Activated CD8-positive, alpha-beta memory T cell treated with anti-CD3 and anti-CD28 coated beads for 36 hours (primary cell): ENCODE results near the gene GOLGA6C. TPM values are rescaled to one million over a fixed set of nuclear protein-coding genes. Genes with fewer than 3 reads are reported as not detected.
"Not testable (repeated sequence)": the region's sequence is repeated elsewhere in the genome, so short reads cannot be mapped to it uniquely, and the experiment has no call there.

Source experiments
- CTCF ChIA-PET: fragments of 350-600 bp; sonication (Branson Sonifier 250); formaldehyde crosslinking; loops from one replicate; lab custom pipeline; 2021; ENCODE audit warnings: antibody characterized with exemption; lab: Charles Lee
- POLR2A ChIA-PET: fragments of 350-600 bp; sonication (Branson Sonifier 250); formaldehyde crosslinking; loops from one replicate; lab custom pipeline; 2021; ENCODE audit warnings: antibody characterized with exemption; lab: Charles Lee
- total RNA-seq, 2 experiments: library from RNA; stranded (reverse); gene quantifications; one replicate each; pipeline ENCODE4 v1.2.3, GENCODE V29; 2021

GOLGA6C gene, protein sequence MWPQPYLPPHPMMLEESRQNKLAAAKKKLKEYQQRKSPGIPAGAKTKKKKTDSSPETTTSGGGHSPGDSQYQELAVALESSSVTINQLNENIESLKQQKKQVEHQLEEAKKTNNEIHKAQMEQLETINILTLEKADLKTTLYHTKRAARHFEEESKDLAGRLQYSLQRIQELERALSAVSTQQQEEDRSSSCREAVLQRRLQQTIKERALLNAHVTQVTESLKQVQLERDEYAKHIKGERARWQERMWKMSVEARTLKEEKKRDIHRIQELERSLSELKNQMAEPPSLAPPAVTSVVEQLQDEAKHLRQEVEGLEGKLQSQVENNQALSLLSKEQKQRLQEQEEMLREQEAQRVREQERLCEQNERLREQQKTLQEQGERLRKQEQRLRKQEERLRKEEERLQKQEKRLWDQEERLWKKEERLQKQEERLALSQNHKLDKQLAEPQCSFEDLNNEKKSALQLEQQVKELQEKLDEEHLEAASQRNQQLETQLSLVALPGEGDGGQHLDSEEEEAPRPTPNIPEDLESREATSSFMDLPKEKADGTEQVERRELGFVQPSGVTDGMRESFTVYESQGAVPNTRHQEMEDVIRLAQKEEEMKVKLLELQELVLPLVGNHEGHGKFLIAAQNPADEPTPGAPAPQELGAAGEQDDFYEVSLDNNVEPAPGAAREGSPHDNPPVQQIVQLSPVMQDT
- total RNA-seq: not detected

DNA sequence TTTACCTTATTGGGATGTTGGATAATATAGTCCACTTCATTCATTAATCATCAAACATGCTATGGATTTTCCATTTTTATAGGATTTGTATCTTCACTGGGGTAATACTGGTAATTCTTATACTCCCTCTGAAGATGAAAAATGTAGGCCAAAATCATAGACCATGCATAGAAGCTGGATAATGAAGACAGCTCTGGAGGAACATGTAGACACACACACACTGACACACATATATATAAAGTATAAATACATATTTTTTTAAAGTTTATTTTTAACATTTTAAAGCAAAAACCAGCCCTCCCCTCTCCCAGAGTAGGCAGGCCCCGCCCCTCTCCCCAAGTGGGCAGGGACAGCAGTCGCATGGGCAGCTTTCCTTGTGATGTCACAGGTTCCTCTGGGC, at the start of gene GOLGA6C:
GOLGA6C (plus strand) TSS at position 301 of the 400 bp plus-strand sequence. CDS start 265 bp downstream, outside the sequence.
- CTCF ChIA-PET, POLR2A ChIA-PET: not testable (repeated sequence)

DNA sequence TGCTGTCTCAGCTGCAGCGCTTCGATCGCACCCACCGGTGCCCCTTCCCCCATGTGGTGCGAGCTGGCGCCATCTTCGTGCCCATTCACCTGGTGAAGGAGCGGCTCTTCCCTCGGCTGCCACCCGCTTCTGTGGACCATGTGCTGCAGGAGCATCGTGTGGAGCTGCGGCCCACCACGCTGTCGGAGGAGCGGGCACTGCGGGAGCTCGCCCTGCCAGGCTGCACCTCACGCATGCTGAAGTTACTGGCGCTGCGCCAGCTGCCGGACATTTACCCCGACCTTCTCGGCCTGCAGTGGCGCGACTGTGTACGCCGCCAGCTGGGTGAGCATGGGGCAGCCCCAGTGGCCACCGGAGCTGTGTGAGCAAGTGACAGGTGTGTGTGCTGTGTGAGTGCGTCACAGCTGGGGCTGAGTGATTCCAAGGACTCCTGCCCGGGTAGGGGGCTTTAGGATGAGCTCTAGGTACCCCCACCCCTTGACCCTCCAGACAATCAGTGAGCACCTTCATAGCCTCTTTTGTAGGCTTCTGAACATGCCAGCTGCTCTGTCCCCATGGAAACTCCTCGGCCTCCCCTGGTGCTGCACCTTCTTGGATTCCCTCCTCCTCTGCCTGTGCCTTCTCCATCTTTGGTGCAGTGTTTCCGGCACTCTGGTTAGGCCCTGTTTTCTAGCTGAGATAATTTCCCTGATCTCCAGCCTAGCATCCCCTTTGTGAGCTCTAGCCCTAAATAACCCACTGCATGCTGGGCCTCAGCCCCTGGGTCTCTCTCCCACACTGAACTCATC, 49.4 kb upstream of the GOLGA6C start:
- CTCF ChIA-PET: interaction anchor here (1.0 to 2.1 kb wide), 4 partner anchors 166 to 258 kb away, joined by 3 to 10 read pairs (median 3); no protein-coding TSS in a partner anchor
- POLR2A ChIA-PET: no interaction called here

DNA sequence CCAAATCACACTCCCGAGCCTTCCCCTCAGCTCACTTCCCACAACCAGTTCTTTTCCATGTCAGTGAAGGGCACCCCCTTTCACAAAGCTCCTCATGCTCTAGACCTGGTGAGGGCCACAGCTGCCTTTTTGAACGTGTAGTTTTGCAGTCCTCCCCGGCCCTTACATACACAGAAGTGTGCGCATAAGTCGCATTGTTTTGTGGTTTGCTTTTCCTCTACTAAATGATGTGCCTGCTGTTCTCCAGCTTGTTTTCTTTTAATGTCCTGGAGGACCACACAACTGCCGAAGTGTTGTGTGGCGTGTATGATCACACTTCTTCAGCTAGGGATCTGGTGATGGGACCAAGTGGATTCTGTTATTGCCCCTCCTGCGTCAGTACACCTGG, 48.9 kb upstream of the GOLGA6C start:
- POLR2A ChIA-PET: interaction anchor here (0.6 kb wide), 1 partner anchor 318 kb away, joined by 3 read pairs; no protein-coding TSS in a partner anchor
- CTCF ChIA-PET: interaction anchor here (1.0 to 2.1 kb wide), 2 partner anchors 166 to 259 kb away, joined by 3 to 10 read pairs; no protein-coding TSS in a partner anchor

DNA sequence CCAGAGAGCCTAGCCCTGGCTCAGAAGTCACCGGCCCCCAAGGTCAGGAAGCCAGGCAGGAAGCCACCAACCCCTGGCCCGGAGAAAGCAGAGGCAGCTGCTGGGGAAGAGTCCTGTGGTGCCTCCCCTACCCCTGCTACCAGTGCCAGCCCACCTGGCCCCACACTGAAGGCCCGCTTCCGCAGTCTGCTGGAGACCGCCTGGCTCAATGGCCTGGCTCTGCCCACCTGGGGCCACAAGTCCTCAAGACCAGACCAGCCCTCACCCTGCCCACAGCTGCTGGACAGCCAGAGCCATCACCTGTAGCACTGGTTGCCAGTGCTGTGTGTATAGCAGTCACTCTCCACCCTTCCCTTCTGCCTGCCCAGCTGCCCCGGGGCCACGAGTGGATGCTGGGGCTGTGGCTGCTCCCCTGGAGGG, 47.3 kb upstream of the GOLGA6C start:
- ChIA-PET CTCF (no interaction called here), POLR2A (no interaction called here)

DNA sequence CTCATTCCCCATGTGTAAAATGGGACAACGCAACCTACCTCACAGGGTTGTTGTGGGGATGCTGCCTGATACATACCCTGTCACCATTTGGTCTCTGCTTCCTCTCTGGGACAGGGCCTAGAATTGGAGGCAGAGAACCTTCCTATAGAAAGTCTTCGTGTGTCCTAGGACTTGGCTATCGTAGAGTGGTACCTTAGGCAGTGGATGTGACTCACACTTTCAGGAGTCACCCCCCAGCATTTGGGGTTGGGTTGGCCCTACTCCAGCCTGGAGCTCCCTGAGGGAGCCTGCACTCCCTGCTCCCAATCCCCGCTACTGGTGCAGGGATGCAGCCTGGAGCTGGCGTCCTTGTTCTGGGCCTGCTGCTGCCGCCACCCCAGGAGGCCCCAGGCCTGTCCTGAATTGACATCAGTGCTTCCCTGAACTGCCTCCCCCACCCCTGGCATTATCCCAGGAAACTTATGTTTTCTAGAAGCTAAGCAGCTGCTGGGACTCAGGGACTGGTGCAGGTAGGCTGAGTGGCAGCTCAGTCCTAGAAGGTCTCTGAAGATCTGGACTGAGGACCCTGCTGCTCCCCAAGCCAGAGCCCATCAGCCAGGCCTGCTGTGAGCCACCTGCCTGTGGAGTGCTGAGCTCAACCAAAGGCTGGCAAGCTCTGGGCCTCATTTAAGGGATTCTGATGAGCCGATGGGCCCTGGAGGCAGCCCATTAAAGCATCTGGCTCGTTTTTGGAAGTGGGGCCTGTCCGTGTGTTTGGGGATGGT, 46.5 kb upstream of the GOLGA6C start:
- ChIA-PET CTCF (no interaction called here), POLR2A (no interaction called here)

DNA sequence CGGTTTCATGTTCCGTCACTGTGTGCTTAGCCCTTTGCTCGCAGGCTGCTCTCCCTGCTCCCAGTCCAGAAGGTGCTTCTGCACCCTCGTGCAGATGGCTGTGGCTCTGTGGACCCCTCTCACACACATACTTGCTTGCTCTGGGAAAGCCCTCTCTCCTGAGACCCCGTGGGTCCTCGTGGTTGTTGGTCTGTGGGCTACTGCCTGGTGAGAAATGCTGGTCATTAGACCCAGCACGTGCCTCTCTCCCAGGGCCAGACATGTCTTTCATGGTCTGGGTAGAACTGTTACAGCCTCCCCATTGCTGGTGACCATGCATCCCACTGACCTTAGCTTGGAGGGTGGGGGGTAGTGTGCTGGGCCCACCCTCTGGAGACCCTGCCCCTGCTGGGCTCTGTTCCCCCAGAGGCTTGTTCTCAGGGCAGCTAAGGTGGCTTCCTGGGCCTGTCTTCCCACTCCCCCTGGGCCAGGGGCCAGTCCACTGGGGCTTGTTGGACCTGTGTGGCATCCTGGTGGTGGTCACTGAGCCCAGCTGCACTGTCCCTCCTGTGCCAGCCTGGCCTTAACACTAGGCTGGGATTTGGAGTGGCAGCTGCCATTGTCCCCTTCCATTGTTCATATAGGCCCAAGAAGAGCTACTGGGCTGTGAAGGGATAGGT, 45.8 kb upstream of the GOLGA6C start:
- POLR2A ChIA-PET: interaction anchor here (0.7 kb wide), 1 partner anchor 253 kb away, joined by 3 read pairs; no protein-coding TSS in a partner anchor
- CTCF ChIA-PET: no interaction called here

DNA sequence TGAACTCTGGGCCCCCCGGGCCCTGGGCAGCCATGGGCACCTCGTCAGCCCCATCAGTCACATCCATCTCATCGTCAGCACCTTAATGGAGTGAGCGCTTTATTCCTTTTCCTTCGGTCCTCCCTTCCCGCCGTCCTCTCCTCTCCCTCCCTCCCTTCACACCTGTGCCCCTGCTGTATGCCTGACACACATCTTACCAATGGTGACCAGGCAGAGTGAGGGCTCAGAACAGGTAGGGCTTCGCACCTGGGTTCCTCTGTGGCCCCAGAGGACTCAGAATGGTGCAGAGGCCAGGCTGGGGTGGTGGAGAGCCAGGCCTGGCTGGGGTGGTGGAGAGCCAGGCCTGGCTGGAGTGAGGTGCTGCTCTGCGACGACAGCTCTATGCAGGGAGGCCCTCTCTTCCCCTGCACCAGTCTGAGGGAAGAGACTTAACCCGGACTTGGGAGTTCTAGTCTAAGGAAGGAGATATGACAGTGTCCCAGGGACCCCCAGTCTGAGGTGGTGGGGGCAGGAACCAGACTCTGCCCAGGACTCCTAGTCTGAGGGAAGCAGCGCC, 44.8 kb upstream of the GOLGA6C start:
- ChIA-PET POLR2A (no interaction called here), CTCF (no interaction called here)

DNA sequence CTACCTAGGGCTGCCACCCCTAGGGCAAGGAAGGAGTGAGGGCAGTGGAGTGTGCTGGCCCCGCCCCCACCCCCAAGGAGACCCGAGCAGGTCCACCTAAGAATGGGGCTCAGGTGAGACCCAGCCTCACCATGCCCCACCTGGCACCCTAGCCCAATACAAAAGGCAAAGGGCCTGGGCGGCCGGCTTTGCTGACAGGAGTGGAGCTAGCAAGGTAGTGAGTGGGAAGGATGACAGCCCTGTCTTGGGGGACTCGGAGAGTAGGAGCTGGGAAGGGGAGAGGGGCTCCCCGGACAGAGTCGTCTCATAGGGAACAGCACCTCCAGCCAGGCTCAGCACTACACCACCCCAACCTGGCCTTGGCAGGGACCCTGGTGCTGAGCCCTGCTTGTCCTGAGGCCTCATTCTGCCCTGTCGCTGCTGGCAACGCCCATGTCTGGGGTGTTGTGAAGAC, 44.3 kb upstream of the GOLGA6C start:
- ChIA-PET CTCF (no interaction called here), POLR2A (no interaction called here)

DNA sequence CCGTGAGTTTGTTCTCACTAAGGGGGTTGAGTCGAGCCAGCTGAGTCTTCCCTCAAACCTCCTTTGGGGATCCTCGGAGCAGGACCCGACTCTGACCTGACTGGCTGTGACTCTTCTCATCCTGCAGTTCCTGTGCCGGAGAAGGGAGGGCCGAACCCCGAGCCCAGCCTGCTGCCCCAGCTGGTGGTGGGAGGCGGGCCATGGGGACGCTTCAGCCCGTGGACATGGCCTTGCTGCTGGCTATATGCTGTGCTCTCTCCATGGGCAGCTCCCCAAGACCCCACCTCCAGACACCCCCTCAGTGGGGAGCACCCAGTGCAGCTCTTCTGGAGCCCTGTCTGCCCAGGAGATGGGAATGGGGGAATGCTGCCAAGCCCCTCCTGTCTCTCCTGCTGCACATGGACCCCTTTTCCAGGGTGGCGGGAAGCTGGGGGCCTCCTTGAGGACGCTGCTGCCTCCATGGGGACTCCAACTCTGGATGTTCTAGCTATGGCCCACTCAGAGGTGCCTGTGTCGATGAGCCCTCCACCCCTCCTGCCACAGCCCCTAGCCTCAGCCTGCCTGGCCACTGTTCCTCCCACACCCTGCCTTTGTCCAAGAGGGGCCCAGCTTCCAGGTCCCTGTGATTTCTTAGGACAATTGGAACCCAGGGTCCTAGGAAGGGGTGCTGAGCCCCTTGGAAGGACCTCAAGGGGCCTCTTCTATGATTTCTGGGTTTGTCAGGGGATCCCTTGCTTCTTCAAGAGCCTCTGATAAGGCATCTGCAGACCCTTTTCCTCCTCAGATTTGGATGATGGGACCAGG, 43.6 kb upstream of the GOLGA6C start:
- CTCF ChIA-PET: no interaction called here
- POLR2A ChIA-PET: no interaction called here

DNA sequence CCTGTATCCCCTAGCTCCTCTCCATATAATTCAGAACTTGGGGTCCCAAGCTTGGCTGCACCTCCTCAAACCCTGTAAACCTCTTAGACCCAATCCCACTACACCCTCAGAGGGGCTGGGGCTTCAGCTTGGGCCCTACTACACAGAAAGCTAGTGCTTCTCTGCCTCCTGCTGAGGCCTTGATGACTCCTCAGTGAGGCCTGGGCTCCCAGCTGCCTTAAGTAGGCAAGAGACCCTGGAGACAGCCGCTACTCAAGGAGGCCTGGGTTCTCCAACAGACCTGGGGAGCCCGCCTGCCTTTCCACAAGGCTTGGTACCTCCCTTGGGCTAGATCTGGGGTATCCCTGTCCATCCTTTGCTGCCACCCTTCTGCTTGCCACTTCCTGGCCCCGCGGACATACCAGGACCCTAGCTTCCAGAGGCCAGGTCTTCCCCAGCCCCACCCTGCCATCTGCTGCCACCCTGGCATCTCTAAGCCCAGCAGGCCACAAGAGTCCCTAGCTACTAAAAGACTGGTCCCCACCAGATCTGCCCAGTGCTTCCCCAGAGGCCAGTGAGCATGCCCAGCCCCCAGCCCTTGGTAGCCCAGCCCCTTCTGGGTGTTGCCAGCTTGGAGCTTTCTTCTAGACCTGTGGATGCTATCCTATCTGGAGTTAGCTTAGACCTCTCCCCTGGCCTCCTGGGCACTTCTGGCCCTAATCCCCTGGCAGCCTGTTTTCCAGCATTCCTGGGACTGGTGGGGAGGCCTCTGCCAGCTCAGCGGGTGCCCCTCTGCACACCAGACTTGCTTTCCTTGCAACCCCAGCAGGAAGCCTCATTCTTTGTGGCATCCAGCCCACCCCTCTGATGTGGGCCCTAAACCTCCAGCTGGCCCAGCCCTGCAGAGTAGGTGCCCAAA, 42.8 kb upstream of the GOLGA6C start:
- ChIA-PET POLR2A (no interaction called here), CTCF (no interaction called here)

DNA sequence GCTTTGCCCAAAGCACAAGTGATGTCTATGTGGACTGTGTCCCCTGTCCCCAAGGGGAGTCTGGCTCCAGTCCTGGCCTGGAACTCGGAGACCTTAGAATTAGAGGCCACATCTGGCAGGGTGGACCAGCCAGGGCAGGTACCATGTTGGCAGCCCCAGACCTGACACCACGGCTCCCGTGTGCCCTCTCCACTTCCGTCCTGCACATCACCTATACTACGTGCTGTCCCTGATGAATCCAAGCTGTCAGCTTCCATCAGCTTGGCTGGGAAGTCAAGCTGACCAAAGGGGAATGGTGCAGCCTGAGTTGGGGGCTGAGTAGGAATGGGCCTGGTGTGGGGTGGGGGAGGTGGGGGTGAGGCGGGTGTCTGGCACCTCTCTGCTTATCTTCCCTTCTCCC, 41.1 kb upstream of the GOLGA6C start:
- ChIA-PET CTCF (no interaction called here), POLR2A (no interaction called here)

DNA sequence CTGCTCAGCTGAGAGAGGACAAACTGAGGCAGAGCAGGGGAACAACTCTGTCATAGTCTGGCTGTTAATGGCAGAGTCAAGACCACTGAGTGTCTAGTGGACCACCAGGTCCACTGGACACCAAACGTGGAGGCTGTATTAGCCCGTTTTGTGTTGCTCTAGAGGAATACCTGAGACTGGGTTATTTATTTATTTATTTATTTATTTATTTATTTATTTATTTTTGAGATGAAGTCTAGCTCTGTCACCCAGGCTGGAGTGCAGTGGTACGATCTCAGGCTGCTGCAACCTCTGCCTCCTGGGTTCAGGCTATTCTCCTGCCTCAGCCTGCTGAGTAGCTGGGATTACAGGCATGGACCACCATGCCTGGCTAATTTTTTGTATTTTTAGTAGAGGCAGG, 40.6 kb upstream of the GOLGA6C start:
- CTCF ChIA-PET, POLR2A ChIA-PET: not testable (repeated sequence)

DNA sequence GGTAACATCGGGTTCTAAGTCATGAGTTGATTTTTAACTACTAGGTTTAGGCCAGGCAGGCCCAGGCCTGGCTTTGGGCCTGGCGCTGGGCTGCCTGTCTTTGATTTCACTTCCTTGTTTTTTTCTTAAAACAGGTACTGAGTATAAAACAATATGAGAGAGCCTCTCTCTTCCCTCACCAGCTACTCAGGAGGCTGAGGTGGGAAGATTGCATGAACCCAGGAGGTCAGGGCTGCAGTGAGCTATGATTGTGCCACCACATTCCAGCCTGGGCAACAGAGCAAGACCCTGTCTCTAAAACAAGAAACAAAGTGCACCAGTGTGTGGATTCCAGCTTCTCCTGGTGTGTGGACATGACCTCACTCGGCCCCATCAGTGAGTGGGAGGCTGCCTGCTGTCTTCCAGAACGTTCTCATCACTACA, 38.6 kb upstream of the GOLGA6C start:
- CTCF ChIA-PET, POLR2A ChIA-PET: not testable (repeated sequence)

DNA sequence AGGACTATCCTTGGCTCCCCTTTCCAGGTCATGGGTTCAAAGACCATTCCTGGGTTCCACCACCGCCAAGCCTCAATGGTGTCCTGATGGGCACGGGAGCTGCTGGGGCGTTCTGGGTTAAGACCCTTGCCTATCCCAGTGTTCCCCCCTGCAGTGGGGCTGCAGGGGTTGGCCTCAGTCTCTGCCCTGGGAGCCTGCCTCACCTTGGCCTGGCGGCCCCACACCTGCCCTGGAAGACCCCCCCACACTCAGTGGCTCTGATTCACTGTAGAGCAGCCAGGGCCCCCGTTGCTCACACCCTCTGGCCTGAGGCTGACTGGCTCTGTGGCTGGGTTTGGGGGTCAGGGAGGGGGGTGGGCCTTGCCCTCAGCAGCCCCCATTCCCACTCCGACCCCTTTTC, 34.4 kb upstream of the GOLGA6C start:
- CTCF ChIA-PET: no interaction called here
- POLR2A ChIA-PET: no interaction called here

DNA sequence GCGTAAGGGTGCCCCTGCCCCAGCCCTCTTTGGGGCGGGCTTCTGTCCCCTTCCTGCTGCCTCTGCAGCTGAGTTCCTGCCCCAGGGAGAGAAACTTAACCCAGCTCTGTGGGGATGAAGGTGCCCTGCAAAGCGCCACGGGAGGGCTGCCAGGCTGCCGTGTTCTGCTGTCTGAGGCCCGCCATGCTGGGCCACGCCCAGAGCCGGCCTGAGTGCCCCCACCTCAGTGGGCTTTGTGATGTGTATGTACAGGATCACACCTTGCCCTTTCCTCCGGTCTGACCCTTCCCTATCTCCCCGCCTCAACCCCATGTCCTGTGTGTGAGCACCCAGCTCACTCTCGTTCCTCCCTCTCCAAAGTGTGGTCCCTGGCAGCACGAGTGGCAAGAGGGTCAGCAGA, 33.9 kb upstream of the GOLGA6C start:
- POLR2A ChIA-PET: no interaction called here
- CTCF ChIA-PET: no interaction called here

DNA sequence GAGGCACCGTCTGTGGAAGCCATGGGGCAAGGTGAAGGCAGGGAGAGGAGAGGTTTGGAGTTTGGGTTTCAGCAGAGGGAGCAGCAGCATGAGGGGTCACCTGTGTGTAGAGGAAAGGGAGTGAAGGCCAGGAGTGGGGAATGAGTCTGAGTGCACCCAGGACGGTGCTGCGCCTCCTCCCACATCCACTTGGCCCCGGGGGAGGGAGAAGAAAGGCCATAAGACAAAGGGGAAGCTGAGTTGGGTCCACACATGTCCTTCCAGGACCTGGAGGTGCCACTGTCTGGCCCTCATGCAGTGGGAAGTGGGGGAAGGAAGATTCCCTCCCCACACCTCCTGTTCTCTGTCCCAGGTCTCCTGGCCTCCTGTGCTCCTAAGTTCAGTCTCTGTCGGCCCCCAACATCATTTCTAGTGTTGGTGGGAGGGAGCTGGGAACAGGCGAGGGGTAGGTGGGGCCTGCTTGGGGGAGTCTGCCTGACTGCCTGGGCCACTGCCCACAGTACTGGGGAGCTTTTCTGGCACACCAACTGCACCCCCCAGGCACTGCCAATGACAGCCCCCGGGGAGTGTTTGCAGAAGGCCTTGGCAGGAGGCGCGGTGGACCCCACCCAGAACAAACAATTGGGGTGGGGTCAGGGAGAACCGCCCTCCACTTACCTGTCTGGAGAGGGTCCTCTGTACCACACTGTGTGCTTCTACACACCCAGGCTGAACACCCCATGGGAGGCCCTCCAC, 32.9 kb upstream of the GOLGA6C start:
- CTCF ChIA-PET, POLR2A ChIA-PET: not testable (repeated sequence)
